Activated CD8-positive, alpha-beta memory T cell treated with anti-CD3 and anti-CD28 coated beads, Interleukin-2, amount 50 U/mL, for 1 hour (primary cell): ENCODE measurements around the gene UNC50.
A peak's percentile ranks its signal among the peaks of the same experiment; 100 is the strongest.

ENCODE experiments used
- DNase-seq: peaks from one replicate; pipeline ENCODE4 v3.0.0-alpha.2; 2020; ENCODE audit errors: extremely low read depth

Gene UNC50, protein sequence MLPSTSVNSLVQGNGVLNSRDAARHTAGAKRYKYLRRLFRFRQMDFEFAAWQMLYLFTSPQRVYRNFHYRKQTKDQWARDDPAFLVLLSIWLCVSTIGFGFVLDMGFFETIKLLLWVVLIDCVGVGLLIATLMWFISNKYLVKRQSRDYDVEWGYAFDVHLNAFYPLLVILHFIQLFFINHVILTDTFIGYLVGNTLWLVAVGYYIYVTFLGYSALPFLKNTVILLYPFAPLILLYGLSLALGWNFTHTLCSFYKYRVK

GRCh38 chr2:98608116-98608961, at the start of gene UNC50, which contains the start of gene COA5:
Gene UNC50 (plus strand): TSS chr2:98608589. CDS start chr2:98609760, 1,171 bp downstream.
Gene COA5 (minus strand): TSS chr2:98608512. CDS start chr2:98608405, 107 bp downstream.
- peak; percentile 72 for DNase-seq

- DNase-seq = no peak
These were observed 49.4 kb upstream of the UNC50 start for GRCh38 chr2:98558852-98559530.

DNA sequence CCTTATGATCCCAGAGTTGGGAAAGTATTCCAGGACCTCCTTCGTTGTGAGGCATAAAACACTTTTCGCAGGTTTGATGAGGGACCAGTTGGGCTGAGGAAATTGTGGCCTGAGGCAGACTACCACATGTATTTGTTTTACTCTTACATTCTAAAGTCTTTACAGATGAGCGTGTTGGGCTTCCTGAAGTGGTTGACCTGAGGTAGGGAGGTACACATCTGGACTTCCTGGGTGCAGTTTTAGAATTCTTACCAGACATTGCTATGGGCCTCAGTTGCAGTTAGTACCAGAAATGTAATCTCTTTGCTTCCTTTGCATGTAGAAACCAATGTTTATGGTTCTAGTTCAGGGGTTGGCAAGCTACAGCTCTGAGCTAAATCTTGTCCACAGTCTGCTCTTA, 48.8 kb upstream of the UNC50 start:
- DNase-seq = no peak

DNA sequence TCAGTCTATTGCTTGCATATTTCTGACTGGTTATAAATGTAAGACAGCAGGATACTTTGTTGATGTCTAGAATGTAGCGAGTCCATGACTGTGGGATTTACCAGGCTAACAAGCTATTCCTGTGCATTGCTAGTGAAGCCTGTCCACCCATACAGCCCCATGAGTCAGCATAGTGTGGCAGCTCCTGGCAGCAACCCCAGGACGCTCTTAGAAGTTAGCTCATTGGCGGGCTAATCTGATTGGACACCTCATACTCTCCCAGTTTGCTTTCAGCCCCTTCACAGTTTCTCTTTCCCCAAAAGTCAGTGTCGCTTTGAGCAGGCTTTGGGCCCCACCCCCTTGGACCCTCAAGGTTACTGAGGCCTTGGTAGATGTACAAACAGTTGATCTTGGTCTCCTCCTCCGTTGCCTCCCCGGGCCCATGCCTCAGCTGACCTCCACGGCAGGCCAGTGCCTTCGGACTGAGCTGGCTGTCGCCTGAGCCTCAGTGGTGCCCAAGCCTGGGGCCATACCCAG, 48.1 kb upstream of the UNC50 start:
- no peak for DNase-seq

GRCh38 chr2:98561018-98561417, 47.4 kb upstream of the UNC50 start:
- DNase-seq = no peak

GRCh38 chr2:98561902-98562695, 46.3 kb upstream of the UNC50 start:
- DNase-seq = no peak

DNA sequence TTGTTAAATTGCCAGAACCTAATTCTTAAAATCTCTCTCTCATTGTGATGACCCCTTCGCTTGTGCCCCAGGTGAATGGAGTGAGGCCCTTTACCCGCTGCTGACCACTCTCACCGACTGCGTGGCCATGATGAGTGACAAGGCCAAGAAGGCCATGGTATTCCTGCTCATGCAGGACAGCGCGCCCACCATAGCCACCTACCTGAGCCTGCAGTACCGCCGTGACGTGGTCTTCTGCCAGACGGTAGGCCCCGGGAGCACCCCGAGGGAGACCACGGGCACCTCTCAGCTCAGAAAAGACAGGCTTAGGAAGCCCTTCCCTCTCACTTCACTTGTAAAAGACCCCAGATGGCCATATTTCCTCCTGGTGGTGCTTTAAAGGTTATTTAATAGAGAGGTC, 45.0 kb upstream of the UNC50 start:
- no peak for DNase-seq

- no peak for DNase-seq
These were observed 43.8 kb upstream of the UNC50 start for GRCh38 chr2:98564541-98565132.

- no peak for DNase-seq
These were observed 43.0 kb upstream of the UNC50 start for GRCh38 chr2:98565286-98565860.

DNA sequence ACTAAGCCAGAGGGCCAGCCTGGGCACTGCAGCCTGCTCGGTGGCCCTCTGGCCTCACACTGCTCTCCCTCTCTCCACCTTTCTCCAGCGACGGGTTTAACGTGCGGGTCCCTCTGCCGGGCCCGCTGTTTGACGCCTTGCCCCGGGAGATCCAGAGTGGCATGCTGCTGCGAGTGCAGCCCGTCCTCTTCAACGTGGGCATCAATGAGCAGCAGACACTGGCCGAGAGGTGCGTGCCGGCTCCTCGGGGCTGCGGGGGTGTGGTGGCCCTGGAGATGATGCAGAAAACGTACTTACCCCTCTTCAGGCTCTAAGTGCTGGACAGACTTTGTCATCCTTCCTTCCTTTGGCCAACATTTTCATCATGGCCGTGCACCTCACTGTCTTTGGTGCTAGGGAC, 42.4 kb upstream of the UNC50 start:
- no peak for DNase-seq

DNA sequence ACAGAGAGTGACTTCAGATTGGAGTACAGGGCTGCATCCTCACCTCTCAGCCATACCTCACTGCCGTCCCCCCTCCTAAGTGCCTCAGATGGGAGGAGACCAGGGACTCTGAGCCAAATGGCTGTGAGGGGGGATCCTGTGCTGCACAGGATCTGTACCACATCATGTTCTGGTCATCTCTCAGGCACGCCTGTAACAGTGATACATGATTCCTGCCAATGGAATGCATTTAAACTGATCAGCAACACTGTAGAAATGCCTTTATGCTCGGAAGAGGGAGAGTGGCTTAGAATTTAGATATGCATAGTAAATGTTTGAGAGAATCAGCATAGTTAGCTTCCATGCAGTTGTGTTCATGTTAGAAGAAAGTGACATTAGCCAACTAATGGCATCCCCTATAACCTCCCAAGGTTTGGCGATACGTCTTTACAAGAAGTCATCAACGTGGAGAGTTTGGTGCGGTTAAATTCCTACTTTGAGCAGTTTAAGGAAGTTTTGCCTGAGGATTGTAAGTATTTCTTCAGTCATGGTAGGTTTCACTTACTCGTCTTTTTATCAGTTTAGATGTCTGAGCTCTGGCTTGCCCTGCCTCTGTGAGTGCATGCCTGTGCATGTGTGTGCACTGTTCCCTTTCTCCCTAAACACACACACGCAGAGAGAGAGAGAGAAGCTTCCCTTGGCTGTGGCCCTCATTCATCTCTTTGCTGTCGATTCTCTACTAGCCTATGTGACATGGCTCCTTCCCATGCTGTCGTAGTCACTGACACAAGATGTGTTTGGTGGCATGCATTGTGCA, 40.0 kb upstream of the UNC50 start:
- DNase-seq = no peak

DNA sequence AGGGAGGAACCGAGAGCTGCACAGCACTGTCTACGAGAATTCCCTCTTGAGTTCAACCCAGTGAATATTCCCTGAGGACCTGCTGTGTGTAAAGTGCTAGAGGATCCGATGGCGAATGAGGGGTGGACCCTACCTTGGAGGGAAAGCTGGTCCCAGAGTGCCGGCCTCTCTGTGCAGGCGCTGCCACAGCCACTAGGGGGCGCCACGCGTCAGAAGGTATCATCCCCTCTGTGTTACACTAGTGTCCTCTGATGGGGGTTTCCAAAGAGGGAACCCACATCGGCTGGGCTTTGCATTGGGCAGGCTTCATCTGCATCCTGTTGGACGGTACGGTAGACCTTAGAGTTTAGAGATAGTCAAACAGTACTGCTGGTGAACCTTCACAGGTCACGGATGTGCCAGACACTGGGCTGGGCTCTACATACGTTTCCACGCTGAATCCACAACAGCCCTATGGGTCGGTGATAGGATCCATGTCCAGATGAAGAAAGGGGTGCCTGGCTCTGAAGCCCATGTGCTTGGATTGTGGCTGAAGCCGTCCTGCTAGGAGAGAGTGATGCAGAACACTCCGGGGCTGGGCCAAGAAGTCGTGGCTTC, 39.1 kb upstream of the UNC50 start:
- peak; percentile 36 for DNase-seq

- no peak for DNase-seq
These were observed 38.5 kb upstream of the UNC50 start for GRCh38 chr2:98569915-98570314.

DNA sequence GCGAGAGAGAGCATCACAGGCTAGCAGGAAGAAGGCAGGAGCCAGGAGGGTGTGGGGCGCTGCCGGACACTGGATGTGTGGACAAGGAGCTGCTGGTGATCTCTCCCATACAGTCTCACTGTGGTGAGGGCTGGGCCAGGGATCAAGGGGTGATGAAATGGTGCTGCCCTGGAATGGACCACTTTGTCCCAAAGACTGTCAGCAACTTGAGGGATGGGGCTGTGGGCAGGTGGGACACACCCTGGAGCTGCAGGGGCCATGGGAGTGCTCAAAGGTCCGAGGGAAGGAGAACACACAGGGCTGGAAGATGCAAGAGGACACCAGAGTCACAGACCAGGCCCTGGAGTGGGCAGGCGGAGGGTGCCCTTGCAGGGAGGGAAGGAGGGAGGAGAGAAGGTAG, 38.0 kb upstream of the UNC50 start:
- no peak for DNase-seq

DNA sequence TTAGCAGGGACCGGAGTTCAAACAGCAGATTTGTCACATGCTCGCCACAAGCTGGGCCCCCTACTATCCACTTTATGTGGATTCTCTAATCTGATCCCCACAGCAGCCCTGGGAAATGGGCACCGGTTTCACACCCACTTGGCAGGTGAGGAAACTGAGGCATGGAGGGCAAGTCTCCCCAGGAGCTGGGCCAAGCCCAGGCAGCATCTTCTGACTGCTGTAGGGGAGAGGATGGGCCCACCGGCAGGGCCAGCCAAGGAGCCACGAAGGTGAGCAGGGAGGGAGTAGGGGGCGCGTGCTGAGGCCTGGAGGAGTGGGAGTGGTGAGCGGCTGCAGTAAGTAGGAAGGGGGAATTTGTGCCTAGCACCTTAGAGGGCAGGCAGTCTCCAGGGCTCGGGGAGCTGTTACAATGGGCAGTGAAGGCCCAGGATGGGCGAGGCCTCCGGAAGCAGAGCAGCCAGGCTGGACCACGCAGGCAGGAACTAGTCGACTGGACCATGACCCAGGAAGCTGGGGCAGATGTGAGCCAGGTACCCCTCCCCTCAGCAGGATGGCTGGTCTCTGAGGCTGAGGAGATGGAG, 37.2 kb upstream of the UNC50 start:
- no peak for DNase-seq

GRCh38 chr2:98571796-98572195, 36.6 kb upstream of the UNC50 start:
- DNase-seq = no peak

DNA sequence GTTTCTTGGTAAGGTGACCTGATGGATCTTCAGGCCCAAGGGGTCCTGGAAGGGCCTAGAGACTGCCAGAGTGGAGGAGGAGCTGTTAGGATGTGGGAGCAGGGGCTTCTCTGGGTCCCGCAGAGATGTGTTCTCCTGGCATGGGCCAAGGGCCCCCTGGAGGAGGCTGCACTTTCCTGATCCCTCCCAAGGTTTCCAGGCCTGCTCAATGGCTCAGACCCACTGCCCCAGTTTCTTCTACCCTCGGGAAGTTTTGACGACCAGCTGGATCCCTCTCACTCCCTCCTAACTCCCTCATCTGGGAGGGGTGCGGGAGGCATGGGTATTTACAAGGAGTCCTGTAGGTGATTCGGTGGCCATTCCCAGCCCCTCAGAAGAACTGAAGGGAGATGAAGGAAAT, 36.2 kb upstream of the UNC50 start:
- DNase-seq = no peak

DNA sequence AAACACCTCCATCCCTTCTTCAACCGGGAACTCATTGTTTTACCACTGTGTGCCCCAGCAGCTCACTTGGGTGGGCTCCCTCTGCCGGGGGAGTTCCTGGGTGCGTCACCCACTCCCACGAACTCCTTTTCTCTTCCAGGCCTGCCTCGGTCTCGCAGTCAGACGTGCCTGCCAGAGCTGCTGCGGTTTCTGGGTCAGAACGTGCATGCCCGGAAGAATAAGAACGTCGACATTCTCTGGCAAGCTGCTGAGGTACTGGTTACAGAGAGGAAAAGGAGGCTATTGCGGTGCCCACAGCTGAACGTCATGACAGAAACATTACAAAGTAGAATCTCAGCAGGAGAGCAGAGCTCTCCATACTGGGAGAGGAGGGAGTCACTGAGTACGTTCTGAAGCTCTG, 35.7 kb upstream of the UNC50 start:
- no peak for DNase-seq

- DNase-seq = no peak
These were observed 35.0 kb upstream of the UNC50 start for GRCh38 chr2:98573426-98573825.
